CD4-positive, alpha-beta memory T cell (primary cell): ENCODE data around the gene DDIT3. TPM values are rescaled to one million over a fixed set of nuclear protein-coding genes. Genes with fewer than 3 reads are reported as not detected.

Experiments
- CTCF ChIA-PET: fragments of 350-600 bp; sonication (Branson Sonifier 250); formaldehyde crosslinking; loops from one replicate; lab custom pipeline; 2021; ENCODE audit warnings: inconsistent platforms; ENCODE audit not compliant: partially characterized antibody; lab: Charles Lee
- POLR2A ChIA-PET: fragments of 350-600 bp; sonication (Branson Sonifier 250); formaldehyde crosslinking; loops from one replicate; lab custom pipeline; 2021; ENCODE audit not compliant: partially characterized antibody; lab: Charles Lee
- DNase-seq, 5 donors: peaks; one replicate each; pipeline versions ENCODE4 v3.0.0 to v3.0.0-alpha.2; 2020 to 2022; ENCODE audit warnings: mixed read lengths in 1 of 5
- H3K27ac ChIP-seq: one replicate; pipeline ENCODE4 v1.7.0; 2013; ENCODE audit warnings: low read depth, low read length
- H3K27me3 ChIP-seq: 2 replicates; pipeline ENCODE4 v1.7.0; 2013; ENCODE audit warnings: mild to moderate bottlenecking, low read length, moderate library complexity; ENCODE audit not compliant: insufficient read depth
- H3K36me3 ChIP-seq: 2 replicates; pipeline ENCODE4 v1.7.0; 2013; ENCODE audit warnings: mild to moderate bottlenecking, low read length, moderate library complexity; ENCODE audit not compliant: insufficient read depth
- H3K4me1 ChIP-seq: 2 replicates; pipeline ENCODE4 v1.7.0; 2013; ENCODE audit warnings: mild to moderate bottlenecking, low read length, moderate library complexity; ENCODE audit not compliant: insufficient read depth
- H3K4me3 ChIP-seq, 2 donors: one replicate each; pipeline ENCODE4 v1.7.0; 2013; ENCODE audit warnings: low read length in 2 of 2, mild to moderate bottlenecking in 1 of 2
- H3K9me3 ChIP-seq, 2 donors: one replicate each; pipeline ENCODE4 v1.7.0; 2013; ENCODE audit warnings: low read length in 2 of 2, control low read depth in 1 of 2; ENCODE audit not compliant: control insufficient read depth in 1 of 2
- H3K27ac Mint-ChIP-seq, 7 donors: one replicate each; pipeline ENCODE4 v1.8.0; 2020 to 2021; ENCODE audit warnings: mixed read lengths in 7 of 7, mild to moderate bottlenecking in 6 of 7, inconsistent platforms in 3 of 7, moderate library complexity in 3 of 7
- H3K27me3 Mint-ChIP-seq, 2 donors: one replicate each; pipeline ENCODE4 v1.8.0; 2020 to 2021; ENCODE audit warnings: mixed read lengths in 2 of 2
- H3K36me3 Mint-ChIP-seq, 2 donors: one replicate each; pipeline ENCODE4 v1.8.0; 2020 to 2021; ENCODE audit warnings: mixed read lengths in 2 of 2, inconsistent platforms in 1 of 2, mild to moderate bottlenecking in 1 of 2
- H3K4me1 Mint-ChIP-seq, 4 donors: one replicate each; pipeline ENCODE4 v1.8.0; 2020 to 2021; ENCODE audit warnings: mixed read lengths in 4 of 4, mild to moderate bottlenecking in 1 of 4
- H3K4me3 Mint-ChIP-seq, 8 donors: one replicate each; pipeline ENCODE4 v1.8.0; 2020 to 2021; ENCODE audit warnings: mixed read lengths in 8 of 8, mild to moderate bottlenecking in 7 of 8, moderate library complexity in 6 of 8, inconsistent platforms in 3 of 8
- H3K9me3 Mint-ChIP-seq, 8 donors: one replicate each; pipeline ENCODE4 v1.8.0; 2020 to 2021; ENCODE audit warnings: mixed read lengths in 8 of 8, mild to moderate bottlenecking in 5 of 8, inconsistent platforms in 3 of 8, moderate library complexity in 1 of 8
- intact Hi-C: fragments of 100-400 bp; cut with micrococcal nuclease; formaldehyde crosslinking; loops from one replicate; pipeline ENCODE4 v1.15.1; 2023
- polyA plus RNA-seq, 2 donors: library from polyadenylated mRNA; unstranded; fragments of 300-500 nt; fragmentation: Illumina TruSeq; gene quantifications; one replicate each; pipeline ENCODE4 v1.2.3, GENCODE V29; 2021
- total RNA-seq, 2 experiments: library from RNA; stranded (reverse); gene quantifications; one replicate each; pipeline ENCODE4 v1.2.3, GENCODE V29; 2021

Gene DDIT3
- total and polyA plus RNA-seq, 4 experiments from 2014 or later = 15.4 to 40.8 (median 30.7) TPM

DNA sequence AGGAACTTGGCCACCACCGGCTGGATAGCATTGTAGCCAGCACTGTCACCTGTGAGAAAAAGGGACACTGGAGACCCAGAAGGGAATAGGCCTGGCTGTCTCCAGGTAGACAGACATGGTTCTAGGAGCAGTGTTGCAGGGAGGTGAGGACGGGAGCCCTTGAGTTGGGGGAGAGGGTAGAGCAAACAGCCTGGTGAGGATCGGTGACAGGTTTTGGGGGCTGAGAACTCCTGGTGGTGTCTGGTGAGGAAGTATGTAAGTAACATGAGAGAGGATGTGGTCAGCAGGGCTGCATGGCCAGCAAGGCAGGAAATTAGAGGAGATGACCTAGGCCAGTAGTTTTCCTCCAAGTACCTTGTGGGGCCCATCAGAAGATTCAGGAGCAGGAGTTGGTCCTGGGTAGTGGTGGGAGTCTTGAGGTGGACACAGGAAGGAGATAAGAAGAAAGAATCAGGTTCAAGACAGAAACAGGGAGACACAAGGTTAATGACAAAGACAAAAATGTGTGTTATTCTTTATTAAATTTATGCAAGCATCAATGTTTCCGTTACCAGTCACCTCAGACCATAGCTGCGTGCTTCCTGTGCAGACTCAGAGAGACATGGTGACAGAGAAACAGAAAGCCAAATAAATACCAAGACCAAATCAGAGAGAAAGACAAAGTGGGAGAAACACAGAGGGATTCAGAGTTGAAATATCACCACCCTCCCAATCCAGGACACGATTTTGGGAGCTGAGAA lies 40.8 kb downstream of the DDIT3 start, which contains the start of gene ARHGAP9:
Gene ARHGAP9, minus strand, starts transcription at position 491 of the 740 bp plus-strand sequence. Its CDS starts 460 bp downstream, at position 31.
- Mint-ChIP-seq H3K9me3 (peaks cover 0 to 3% (median 0%) of the 10 kb centered on the region in 8 donors), H3K27ac (peak within 1 kb of the TSS; percentile 98 to 100 (median 99)), H3K4me1 (peaks cover 44 to 73% (median 57%) of the 10 kb centered on the region in 4 donors), H3K36me3 (peaks cover 16 to 29% of the 10 kb centered on the region in 2 donors), H3K27me3 (no peaks in the 10 kb centered on the region), H3K4me3 (peak within 1 kb of the TSS; percentile 89 to 99 (median 98))
- Histone ChIP-seq H3K27ac (peak within 1 kb of the TSS; percentile 86), H3K27me3 (no peaks in the 10 kb centered on the region), H3K9me3 (no peaks in the 10 kb centered on the region), H3K4me1 (peaks cover 56% of the 10 kb centered on the region), H3K36me3 (peaks cover 6% of the 10 kb centered on the region), H3K4me3 (peak within 1 kb of the TSS; percentile 91 to 97)
- DNase-seq = peak; percentile 83 to 90 (median 86)
- CTCF ChIA-PET = interaction anchor here (0.6 to 10.7 kb wide), 5 partner anchors 11 to 47 kb away, joined by 3 to 204 read pairs (median 4); partner anchors contain the start of genes GLI1 and INHBE
- intact Hi-C loops = loop anchor here (1.0 to 5.0 kb wide), 3 partner anchors 8 to 263 kb away; partner anchors contain the start of gene DDIT3
- POLR2A ChIA-PET = interaction anchor here (0.6 to 10.2 kb wide), 22 partner anchors 9 to 401 kb away, joined by 3 to 225 read pairs (median 5); partner anchors contain the start of genes DCTN2, DDIT3, GLI1 and MARS1

DNA sequence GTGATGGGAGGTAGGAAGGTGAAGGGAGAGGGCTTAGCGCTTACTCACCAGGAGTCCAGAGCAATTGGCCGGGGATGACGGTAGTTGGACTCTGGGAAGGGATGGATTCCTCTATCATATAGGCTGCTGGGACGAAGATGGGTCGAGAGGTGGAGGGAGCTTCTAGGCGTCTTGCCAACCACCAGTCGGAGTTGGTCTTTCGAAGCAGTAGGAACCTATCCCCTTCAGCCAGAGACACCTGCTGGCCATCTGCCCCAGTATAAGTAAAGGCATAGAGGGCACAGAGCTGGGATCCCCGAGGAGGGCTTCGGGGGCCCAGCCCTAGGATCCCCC lies 41.3 kb downstream of the DDIT3 start:
- no peak for DNase-seq
- peak overlapping the region; percentile 89 to 99 (median 98) for H3K4me3 Mint-ChIP-seq
- Histone ChIP-seq H3K4me3 (peak overlapping the region; percentile 91 to 97), H3K27me3 (no peaks in the 10 kb centered on the region), H3K4me1 (peaks cover 62% of the 10 kb centered on the region), H3K27ac (peak overlapping the region; percentile 86), H3K9me3 (no peaks in the 10 kb centered on the region), H3K36me3 (peaks cover 12% of the 10 kb centered on the region)
- POLR2A ChIA-PET = interaction anchor here (0.7 to 10.2 kb wide), 13 partner anchors 9 to 400 kb away, joined by 3 to 225 read pairs (median 8); partner anchors contain the start of genes DCTN2, DDIT3, GLI1 and MARS1
- H3K36me3 Mint-ChIP-seq = peaks cover 21 to 34% of the 10 kb centered on the region in 2 donors
- intact Hi-C loops = loop anchor here (1.0 to 5.0 kb wide), 3 partner anchors 8 to 263 kb away; partner anchors contain the start of gene DDIT3
- peaks cover 49 to 78% (median 63%) of the 10 kb centered on the region in 4 donors for H3K4me1 Mint-ChIP-seq
- CTCF ChIA-PET = interaction anchor here (0.7 to 10.7 kb wide), 2 partner anchors 17 to 48 kb away, joined by 4 to 204 read pairs; partner anchors contain the start of gene GLI1
- no peaks in the 10 kb centered on the region for H3K27me3 Mint-ChIP-seq
- peak overlapping the region; percentile 98 to 100 (median 99) for H3K27ac Mint-ChIP-seq
- peaks cover 0 to 3% (median 0%) of the 10 kb centered on the region in 8 donors for H3K9me3 Mint-ChIP-seq

DNA sequence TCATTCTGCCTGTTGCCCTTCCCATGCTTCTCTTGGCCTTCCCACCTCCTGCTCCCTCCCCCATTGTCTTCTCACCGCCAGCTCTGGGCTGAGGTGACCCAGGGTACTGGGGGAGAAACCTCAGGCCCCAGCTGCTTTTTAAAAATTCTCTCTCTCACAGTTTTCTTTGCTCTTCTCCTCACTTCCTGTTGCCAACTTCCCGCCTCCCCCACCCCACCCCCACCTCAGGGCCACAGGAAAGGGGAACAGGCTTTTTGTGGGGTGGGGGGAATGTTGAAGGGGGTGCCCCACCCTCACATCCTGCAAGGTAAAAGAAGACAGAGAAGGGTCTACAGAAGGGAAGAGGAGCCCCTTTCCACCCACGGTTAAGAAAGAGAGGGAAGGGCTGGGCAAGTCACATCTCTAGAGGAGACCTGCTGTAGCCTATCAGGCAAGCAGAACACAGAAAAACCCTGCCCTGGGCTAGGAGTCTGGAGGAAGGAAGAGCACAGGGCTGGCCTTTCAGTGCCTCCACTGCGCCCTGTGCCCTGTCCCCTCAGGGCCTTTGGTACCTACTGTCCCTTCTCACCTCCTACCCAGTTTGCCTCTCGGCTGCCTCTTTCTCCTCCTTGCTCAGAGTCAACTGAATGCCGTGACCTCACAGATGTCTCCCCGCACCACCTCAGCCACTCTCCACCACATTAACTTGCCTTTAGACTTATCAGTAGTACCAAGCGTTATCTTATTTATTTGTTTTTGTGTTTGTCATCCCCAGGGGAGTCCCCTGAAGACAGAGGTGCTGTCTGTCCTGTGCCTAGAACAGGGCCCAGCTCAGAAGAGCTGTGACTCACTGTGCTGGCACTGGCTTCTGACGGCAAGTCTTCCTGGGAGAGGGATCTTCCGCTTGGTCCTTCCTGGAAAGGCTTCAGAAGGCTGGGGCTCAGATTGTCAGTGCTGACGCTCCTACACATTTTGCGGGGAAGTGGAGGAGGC lies 42.3 kb downstream of the DDIT3 start:
- Mint-ChIP-seq H3K4me3 (peak overlapping the region; percentile 89 to 99 (median 98)), H3K36me3 (peaks cover 30 to 42% of the 10 kb centered on the region in 2 donors), H3K9me3 (peaks cover 0 to 3% (median 0%) of the 10 kb centered on the region in 8 donors), H3K27me3 (no peaks in the 10 kb centered on the region), H3K27ac (peak overlapping the region; percentile 98 to 100 (median 99)), H3K4me1 (peaks cover 49 to 82% (median 66%) of the 10 kb centered on the region in 4 donors)
- DNase-seq = peak; percentile 58 to 89 (median 64)
- ChIA-PET POLR2A (interaction anchor here (0.7 to 10.2 kb wide), 20 partner anchors 8 to 266 kb away, joined by 3 to 225 read pairs (median 6); partner anchors contain the start of genes DCTN2, DDIT3, GLI1 and MARS1), CTCF (interaction anchor here (0.6 to 10.7 kb wide), 11 partner anchors 9 to 366 kb away, joined by 3 to 204 read pairs (median 3); partner anchors contain the start of genes DCTN2, DDIT3, GLI1 and INHBE)
- Histone ChIP-seq H3K4me1 (peaks cover 70% of the 10 kb centered on the region), H3K36me3 (peaks cover 19% of the 10 kb centered on the region), H3K4me3 (peak overlapping the region; percentile 91 to 97), H3K27me3 (no peaks in the 10 kb centered on the region), H3K27ac (peak overlapping the region; percentile 86), H3K9me3 (no peaks in the 10 kb centered on the region)
- intact Hi-C loops = loop anchor here (1.0 to 5.0 kb wide), 3 partner anchors 16 to 264 kb away; partner anchors contain the start of gene DCTN2

DNA sequence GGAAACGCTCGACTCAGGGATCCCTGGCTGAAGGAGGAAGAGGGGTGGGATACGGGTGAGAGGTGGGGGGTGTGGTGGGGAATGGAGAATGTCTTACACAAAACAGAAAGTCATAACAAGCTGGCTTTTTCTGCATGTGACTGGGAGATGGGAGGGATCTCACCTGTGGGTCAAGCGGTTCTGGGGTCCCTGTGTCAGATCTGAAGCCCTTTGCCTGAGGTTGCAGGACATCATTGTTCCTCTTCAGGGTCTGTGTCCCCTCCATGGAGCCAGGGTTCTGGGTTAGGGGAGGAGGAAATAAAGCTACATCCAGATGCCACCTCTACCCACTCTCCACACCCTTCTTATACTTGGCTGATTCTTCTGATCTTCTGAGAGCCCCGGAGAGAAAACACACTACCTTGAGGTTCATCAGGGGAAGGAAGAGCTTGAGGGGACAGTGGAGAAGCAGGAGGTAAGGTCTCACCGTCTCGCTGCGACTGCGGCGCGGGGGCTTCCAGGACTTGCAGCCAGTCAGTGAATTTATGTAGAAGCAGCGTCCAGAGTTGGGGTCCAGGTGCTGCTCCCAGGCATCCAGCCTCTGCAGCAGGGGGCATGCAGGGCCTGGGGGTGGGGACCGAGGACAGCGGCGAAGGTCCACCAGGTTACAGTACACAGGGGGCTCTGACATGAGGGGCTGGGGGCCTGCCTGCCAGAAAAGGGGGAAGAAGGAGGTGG lies 43.2 kb downstream of the DDIT3 start:
- peaks cover 53 to 90% (median 71%) of the 10 kb centered on the region in 4 donors for H3K4me1 Mint-ChIP-seq
- H3K9me3 Mint-ChIP-seq = peaks cover 0 to 3% (median 0%) of the 10 kb centered on the region in 8 donors
- H3K27me3 Mint-ChIP-seq = no peaks in the 10 kb centered on the region
- no peaks in the 10 kb centered on the region for H3K27me3 ChIP-seq
- H3K27ac Mint-ChIP-seq = peak overlapping the region; percentile 98 to 100 (median 99)
- ChIA-PET POLR2A (interaction anchor here (1.1 to 10.2 kb wide), 14 partner anchors 7 to 267 kb away, joined by 3 to 225 read pairs (median 6); partner anchors contain the start of genes DCTN2, DDIT3, GLI1 and MARS1), CTCF (interaction anchor here (0.6 to 10.7 kb wide), 17 partner anchors 9 to 365 kb away, joined by 3 to 204 read pairs (median 3); partner anchors contain the start of genes DCTN2, DDIT3, GLI1 and INHBE)
- peak overlapping the region; percentile 89 to 99 (median 98) for H3K4me3 Mint-ChIP-seq
- intact Hi-C loops = loop anchor here (2.0 to 5.0 kb wide), 2 partner anchors 70 to 265 kb away; partner anchors contain the start of gene DCTN2
- H3K4me1 ChIP-seq = peaks cover 78% of the 10 kb centered on the region
- peaks cover 27% of the 10 kb centered on the region for H3K36me3 ChIP-seq
- peaks cover 38 to 51% of the 10 kb centered on the region in 2 donors for H3K36me3 Mint-ChIP-seq
- peak overlapping the region; percentile 86 for H3K27ac ChIP-seq
- peak overlapping the region; percentile 91 to 97 for H3K4me3 ChIP-seq
- no peaks in the 10 kb centered on the region for H3K9me3 ChIP-seq
- peak; percentile 40 to 44 (median 44) for DNase-seq

DNA sequence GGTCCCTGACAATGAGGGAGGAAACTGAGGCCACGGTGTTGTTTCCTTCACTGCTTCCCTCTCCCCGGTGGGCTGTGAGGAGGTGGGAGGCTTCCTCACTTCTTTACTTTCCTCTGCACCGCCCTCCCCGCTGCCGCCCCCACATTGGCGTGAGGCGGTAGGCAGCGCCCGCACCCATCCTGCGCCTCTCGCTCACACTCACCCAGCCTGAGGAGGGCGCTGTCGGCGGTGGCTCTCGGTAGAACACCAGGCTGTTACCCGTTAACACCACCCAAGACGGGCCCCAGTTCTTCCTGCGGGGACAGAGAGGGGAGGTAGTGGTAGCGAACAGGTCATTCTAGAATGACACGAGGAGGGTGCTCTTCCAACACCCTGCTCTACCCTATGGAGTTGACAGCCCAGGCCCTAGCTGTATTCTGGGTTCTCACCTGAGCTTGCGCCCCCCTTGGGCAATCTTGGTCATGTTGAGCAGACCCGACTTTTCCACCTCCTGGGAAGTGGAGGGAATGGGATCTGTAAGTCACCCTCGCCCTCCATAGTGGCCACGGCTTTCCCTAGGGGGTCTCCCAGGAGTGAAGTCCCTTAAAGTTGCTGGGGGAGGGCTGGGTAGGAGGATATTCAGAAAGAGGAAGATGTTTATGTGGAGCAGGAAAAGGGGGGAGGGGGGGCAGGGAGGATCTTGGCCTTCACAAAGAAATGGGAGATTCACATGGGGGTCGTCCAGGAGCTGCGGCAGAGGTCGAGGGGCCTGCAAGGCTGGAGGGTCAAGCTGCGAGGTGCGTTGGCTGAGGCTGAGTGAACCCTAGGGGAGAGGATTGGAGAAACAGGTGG lies 43.9 kb downstream of the DDIT3 start:
- Mint-ChIP-seq H3K4me1 (peaks cover 51 to 89% (median 69%) of the 10 kb centered on the region in 4 donors), H3K36me3 (peaks cover 42 to 58% of the 10 kb centered on the region in 2 donors), H3K4me3 (peak overlapping the region; percentile 89 to 99 (median 98)), H3K9me3 (peaks cover 0 to 3% (median 0%) of the 10 kb centered on the region in 8 donors), H3K27ac (peak overlapping the region; percentile 98 to 100 (median 99)), H3K27me3 (no peaks in the 10 kb centered on the region)
- H3K4me3 ChIP-seq = peak overlapping the region; percentile 91 to 97
- POLR2A ChIA-PET = interaction anchor here (1.1 to 10.2 kb wide), 12 partner anchors 7 to 268 kb away, joined by 3 to 225 read pairs (median 8); partner anchors contain the start of genes DCTN2, DDIT3, GLI1 and MARS1
- peaks cover 81% of the 10 kb centered on the region for H3K4me1 ChIP-seq
- CTCF ChIA-PET = interaction anchor here (0.8 to 10.7 kb wide), 14 partner anchors 10 to 144 kb away, joined by 3 to 204 read pairs (median 3); partner anchors contain the start of genes DCTN2, GLI1, INHBE and MARS1
- peak; percentile 65 to 80 (median 71) for DNase-seq
- H3K36me3 ChIP-seq = peaks cover 35% of the 10 kb centered on the region
- H3K27ac ChIP-seq = peak overlapping the region; percentile 86
- intact Hi-C loops = loop anchor here (2.0 to 5.0 kb wide), 2 partner anchors 70 to 266 kb away; partner anchors contain the start of gene DCTN2
- no peaks in the 10 kb centered on the region for H3K9me3 ChIP-seq
- H3K27me3 ChIP-seq = no peaks in the 10 kb centered on the region
